Uterus (tissue), 2 donors: ENCODE results near the gene CDYL.

Experiments
- CTCF ChIP-seq, 4 experiments: fragments of 200-600 bp in 2 of 4; fragments of 450-650 bp in 2 of 4; sonication (generic) in 2 of 4; IDR thresholded peaks; one replicate each; pipeline ENCODE4 v1.5.1; 2016 to 2019; ENCODE audit warnings: antibody characterized with exemption in 4 of 4, mild to moderate bottlenecking in 2 of 4, moderate library complexity in 1 of 4
- POLR2A ChIP-seq, 2 donors: fragments of 450-650 bp; IDR thresholded peaks; one replicate each; pipeline ENCODE4 v1.6.1; 2016; ENCODE audit warnings: antibody characterized with exemption in 2 of 2, mild to moderate bottlenecking in 1 of 2, moderate library complexity in 1 of 2

- TF ChIP-seq CTCF (IDR thresholded peaks at IDR 0.05), result no peak
- no peak for TF ChIP-seq POLR2A (IDR thresholded peaks at IDR 0.05)
These were observed 42.2 kb downstream of the CDYL start for GRCh38 chr6:4818272-4818938.
